IPS DF 4.7 (cell line): ENCODE data around the gene ASB16.
"Not testable (repeated sequence)": the region's sequence is repeated elsewhere in the genome, so short reads cannot be mapped to it uniquely, and the experiment has no call there.

Experiments used
- DNase-seq: peaks from one replicate; pipeline ENCODE4 v3.0.0-alpha.2; 2013; ENCODE audit warnings: low spot score; ENCODE audit errors: extremely low read depth

ASB16 gene

DNA sequence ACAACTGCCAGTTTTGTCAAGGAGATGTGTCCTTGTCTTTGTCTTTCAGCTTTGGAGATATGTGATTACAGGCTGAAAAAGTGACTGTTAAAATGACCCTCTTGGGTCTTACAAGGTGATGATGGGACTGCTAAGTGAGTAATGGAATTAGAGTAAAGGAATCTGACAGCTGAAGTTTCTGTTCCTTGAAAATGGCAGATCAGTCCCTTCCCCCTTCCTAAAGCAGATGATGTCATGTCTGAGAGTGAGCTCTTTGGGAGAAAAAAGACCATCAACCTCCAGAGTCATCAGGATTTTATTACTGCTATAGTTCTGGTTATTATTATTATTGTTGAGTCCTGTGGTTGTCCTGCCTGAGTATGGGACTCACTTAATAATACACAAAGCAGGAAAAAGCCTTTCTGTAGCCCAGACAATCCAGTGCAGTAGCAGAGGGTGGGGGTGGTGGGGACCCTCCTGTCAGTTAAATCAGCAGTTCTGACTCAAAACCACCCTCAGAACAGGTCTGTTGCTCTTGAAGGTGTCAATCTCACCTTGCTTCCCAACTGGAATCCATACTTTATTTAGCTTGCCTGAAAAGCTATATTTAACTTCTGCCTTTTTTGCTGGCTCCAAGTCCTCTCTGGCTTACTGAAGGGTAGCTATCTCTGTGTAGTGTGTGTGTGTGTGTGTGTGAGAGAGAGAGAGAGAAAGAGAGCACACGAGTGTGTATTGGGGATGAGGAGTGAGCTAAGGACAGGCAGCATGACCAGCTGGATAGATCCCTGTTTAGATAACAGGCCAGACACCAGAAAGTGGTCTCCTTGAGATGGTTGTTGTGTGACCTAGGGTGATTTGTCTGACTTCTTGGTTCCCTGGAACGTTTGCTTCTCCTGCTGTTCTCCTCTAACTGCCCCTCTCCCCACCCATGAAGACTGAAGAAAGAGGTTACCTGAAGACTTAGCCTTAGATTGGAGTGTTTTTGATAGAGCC is 23.8 kb upstream of the ASB16 start:
- DNase-seq = no peak

- DNase-seq = no peak
Measured at GRCh38 chr17:44147812-44148211, 22.7 kb upstream of the ASB16 start.

DNA sequence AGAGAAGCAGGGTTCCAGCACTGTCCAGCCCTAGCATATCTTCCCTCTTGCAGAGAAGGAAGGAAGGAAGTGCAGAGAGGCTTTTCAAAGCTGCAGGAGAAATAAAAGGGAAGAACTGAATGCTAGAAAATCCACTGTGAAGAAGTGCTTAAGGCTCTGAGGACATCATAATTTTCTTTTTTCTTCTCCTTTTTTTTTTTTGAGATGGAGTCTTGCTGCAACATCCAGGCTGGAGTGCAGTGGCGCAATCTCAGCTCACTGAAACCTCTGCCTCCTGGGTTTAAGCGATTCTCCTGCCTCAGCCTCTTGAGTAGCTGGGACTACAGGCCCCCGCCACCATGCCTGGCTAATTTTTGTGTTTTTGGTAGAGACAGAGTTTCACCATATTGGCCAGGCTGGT is 21.4 kb upstream of the ASB16 start:
- DNase-seq = not testable (repeated sequence)

- DNase-seq = no peak
Measured at GRCh38 chr17:44149750-44150329, 20.7 kb upstream of the ASB16 start.

GRCh38 chr17:44152875-44153274 is 17.6 kb upstream of the ASB16 start:
- no peak for DNase-seq

GRCh38 chr17:44155488-44155887 is 15.0 kb upstream of the ASB16 start:
- DNase-seq = no peak

DNA sequence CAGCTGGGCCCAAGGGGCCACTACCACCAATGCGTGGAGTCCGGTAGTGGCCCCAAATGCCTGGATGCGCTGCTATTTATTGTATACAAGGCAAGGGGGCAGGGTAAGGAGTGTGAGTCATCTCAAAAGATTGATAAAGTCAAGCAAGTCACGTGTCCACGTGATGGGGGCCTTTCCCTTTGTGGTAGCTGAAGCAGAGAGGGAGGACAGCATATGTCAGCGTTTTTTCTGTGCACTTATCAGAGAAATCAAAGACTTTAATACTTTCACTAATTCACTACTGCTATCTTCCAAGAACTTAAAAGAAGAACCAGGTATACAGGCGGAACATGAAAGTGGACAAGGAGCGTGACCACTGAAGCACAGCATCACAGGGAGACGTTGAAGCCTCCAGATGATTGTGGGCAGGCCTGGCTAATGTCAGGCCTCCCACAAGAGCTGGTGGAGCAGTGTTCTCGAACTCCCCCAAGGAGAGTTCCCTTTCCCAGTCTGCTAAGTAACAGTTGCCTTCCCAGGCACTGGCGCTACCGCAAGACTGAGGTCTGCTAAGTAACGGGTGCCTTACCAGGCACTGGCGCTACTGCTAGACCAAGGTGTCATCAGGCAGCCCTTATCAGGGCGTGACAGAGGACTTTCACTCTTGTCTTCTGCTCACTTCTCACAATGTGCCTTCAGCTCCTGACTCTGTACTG is 10.8 kb upstream of the ASB16 start:
- DNase-seq = no peak

DNA sequence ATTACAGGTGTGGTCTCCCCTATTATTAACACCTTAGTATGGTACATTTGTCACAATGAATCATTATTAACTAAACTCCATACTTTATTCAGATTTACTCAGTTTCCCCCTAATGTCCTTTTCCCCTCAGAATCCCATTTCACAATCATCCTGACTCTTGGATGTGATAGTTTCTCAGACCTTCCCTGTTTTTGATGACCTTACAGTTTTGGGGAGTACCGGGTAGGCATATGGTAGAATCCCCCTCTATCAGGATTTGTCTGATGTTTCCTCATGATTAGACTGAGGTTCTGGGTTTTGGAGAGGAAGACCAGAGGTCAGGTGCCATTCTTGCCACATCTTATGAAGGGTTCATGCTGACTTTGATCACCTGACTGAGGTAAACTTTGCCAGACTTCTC is 6.0 kb upstream of the ASB16 start:
- no peak for DNase-seq

GRCh38 chr17:44167181-44167861 is 3.2 kb upstream of the ASB16 start:
- no peak for DNase-seq

DNA sequence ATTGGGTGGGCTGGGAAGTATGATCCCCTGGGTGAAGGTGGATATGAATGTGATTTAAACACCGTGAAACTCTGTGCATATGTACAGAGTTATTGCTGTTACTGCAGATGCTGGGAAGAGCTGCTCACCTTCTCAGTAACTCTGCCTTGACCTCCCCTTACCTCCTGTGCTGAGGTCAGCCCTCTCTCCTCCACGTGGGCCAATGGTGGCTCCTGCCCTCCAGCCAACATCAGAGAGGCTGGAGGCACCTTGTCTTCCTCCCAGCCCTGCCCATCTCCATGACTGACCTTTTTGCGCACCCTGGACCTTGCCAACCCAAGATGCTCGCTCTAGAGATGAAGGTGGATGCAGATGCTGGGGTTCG is 387 bp upstream of the ASB16 start:
- no peak for DNase-seq

GRCh38 chr17:44171931-44172455 is 1.5 kb downstream of the ASB16 start:
- no peak for DNase-seq

GRCh38 chr17:44174427-44174826 is 3.9 kb downstream of the ASB16 start:
- DNase-seq = no peak

DNA sequence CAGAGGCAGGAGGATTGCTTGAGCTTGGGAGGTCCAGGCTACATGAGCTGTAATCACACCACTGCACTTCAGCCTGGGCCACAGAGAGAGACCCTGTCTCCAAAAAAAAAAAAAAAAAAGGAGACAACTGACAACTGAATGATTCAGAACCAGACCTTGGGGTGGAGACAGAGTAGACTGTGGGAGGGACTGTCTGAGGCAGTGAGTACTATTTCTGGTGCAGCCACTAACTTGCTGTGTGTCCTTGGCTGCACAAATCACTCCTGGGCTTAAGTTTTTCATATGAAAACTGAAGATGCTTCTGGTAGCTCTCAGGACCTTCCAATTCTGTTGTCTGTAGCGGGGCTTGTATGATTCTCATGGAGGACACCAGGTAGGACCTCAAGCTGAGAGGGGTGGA is 5.8 kb downstream of the ASB16 start:
- no peak for DNase-seq

GRCh38 chr17:44176671-44177501 is 6.4 kb downstream of the ASB16 start:
- DNase-seq = no peak

- no peak for DNase-seq
Measured at GRCh38 chr17:44177640-44178039, 7.1 kb downstream of the ASB16 start.

DNA sequence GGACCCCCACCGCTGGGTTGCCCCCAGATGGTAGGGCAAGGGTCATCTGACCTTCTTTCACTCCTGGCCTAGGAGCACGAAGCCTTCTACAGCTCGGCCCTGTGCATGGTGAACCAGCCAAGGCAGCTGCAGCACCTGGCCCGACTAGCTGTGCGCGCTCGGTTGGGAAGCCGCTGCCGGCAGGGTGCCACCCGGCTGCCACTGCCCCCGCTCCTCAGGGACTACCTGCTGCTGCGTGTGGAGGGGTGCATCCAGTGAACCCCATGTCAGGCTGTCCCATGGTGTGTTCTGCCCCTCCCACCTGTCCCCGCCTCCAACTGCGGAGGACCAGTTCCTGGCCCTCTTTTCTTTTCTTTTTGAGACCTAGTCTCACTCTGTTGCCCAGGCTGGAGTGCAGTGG is 7.6 kb downstream of the ASB16 start:
- no peak for DNase-seq

DNA sequence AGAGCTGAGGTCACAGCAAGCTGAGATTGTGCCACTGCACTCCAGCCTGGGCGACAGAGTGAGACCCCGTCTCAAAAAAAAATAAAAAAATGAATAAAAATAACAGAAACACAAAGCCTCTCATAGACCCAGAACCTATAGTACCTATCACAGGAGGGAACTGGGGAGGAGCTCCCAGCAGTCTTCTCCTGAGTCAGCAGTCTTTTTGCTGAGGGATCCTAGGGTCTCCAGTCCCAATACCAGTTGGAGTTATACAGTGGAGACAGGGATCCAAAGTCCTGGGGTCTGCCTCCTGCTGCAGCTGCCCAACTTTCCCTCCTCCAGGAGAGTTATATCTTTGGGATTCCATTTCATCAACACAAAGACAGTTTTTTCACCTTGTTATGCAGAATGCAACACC is 12.5 kb downstream of the ASB16 start:
- no peak for DNase-seq

GRCh38 chr17:44184212-44184810 is 13.8 kb downstream of the ASB16 start:
- no peak for DNase-seq

- peak; percentile 95 for DNase-seq
Measured at GRCh38 chr17:44186307-44187130, 16.0 kb downstream of the ASB16 start, which contains the start of gene TMUB2. Gene TMUB2 (plus strand): TSS chr17:44186972. CDS start chr17:44187709, 737 bp downstream.
